Measurements from ENCODE around the gene CCL27. TPM values are rescaled to one million over a fixed set of nuclear protein-coding genes. Genes with fewer than 3 reads are reported as not detected.

The CCL27 gene
- total RNA-seq: under 1 TPM in 1 of 2 experiments, not detected in 1; 0.43 TPM

DNA sequence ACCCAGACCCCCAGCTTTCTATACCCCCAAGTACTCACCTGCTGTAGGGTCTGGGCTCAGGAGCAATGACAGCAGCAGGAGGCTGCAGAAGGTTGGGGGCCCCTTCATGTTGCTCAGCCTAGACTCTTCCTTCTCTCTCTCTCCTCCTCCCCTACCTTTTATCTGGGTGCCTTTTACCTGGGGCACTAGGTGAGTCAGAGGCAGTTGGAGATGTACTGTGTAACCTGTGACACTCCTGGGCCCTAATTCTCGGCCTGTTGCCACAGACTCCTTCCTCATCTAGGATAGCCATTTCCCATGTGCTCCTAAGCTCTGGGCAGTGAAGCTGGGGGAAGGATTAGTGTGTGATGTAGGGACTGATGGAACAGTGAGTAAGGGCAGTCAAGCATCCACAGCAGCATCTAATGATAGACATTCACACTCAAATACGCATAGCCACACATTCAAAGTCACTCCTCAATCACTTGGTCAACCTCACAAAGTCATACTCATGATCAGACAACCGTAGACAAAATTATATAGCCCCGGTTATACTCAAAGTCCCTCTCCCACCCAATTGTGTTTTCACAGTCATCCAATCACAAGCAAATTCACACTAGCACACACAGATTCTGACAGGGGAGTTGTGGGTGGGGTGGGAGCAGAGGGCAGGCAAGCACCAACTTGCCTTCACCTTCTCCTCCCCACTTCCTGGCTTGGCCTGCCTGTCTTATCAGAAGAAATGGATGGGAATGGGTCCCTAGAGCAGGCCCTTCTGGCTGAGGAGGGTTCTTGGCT is at the start of gene CCL27:
Gene CCL27 (minus strand): TSS at position 132 of the 777 bp plus-strand sequence. CDS start 24 bp downstream, at position 108.
- Mint-ChIP-seq H3K27ac (peak within 1 kb of the TSS; percentile 83), H3K4me1 (peaks cover 32% of the 10 kb centered on the region), H3K4me3 (peak within 1 kb of the TSS; percentile 20), H3K36me3 (peaks cover 15% of the 10 kb centered on the region), H3K9me3 (no peaks in the 10 kb centered on the region), H3K27me3 (no peaks in the 10 kb centered on the region)
- POLR2A ChIA-PET: interaction anchor here (1.5 to 3.3 kb wide), 3 partner anchors 11 to 25 kb away, joined by 5 to 47 read pairs (median 6); partner anchors contain the start of genes GALT, IL11RA and SIGMAR1
- DNase-seq (no peak), ATAC-seq (ENCODE audit: low read depth) (no peak)

- H3K27me3 Mint-ChIP-seq: peaks cover 25% of the 10 kb centered on the region
- no peak for DNase-seq
- H3K36me3 Mint-ChIP-seq: no peaks in the 10 kb centered on the region
- H3K9me3 Mint-ChIP-seq: no peaks in the 10 kb centered on the region
- ATAC-seq (ENCODE audit: low read depth): no peak
- H3K4me3 Mint-ChIP-seq: no peak overlapping the region
- H3K4me1 Mint-ChIP-seq: no peaks in the 10 kb centered on the region
- POLR2A ChIA-PET: no interaction called here
- H3K27ac Mint-ChIP-seq: no peak overlapping the region
Measured at GRCh38 chr9:34712140-34712539, 49.7 kb upstream of the CCL27 start.

- POLR2A ChIA-PET: no interaction called here
- H3K4me3 Mint-ChIP-seq: no peak within 1 kb of the TSS
- H3K27me3 Mint-ChIP-seq: peaks cover 29% of the 10 kb centered on the region
- no peaks in the 10 kb centered on the region for H3K4me1 Mint-ChIP-seq
- H3K9me3 Mint-ChIP-seq: no peaks in the 10 kb centered on the region
- DNase-seq: no peak
- no peak within 1 kb of the TSS for H3K27ac Mint-ChIP-seq
- no peak for ATAC-seq (ENCODE audit: low read depth)
- H3K36me3 Mint-ChIP-seq: no peaks in the 10 kb centered on the region
Measured at GRCh38 chr9:34710023-34710422, 47.6 kb upstream of the CCL27 start, which contains the start of gene CCL21. TSS of gene CCL21 (minus strand) at chr9:34710136. CDS start at chr9:34710066, 70 bp downstream.

- ATAC-seq (ENCODE audit: low read depth) (no peak), DNase-seq (no peak)
- Mint-ChIP-seq H3K4me3 (no peak overlapping the region), H3K4me1 (no peaks in the 10 kb centered on the region), H3K27ac (no peak overlapping the region), H3K27me3 (peaks cover 24% of the 10 kb centered on the region), H3K9me3 (no peaks in the 10 kb centered on the region), H3K36me3 (no peaks in the 10 kb centered on the region)
- POLR2A ChIA-PET: no interaction called here
Measured at GRCh38 chr9:34709196-34709978, 46.9 kb upstream of the CCL27 start.

DNA sequence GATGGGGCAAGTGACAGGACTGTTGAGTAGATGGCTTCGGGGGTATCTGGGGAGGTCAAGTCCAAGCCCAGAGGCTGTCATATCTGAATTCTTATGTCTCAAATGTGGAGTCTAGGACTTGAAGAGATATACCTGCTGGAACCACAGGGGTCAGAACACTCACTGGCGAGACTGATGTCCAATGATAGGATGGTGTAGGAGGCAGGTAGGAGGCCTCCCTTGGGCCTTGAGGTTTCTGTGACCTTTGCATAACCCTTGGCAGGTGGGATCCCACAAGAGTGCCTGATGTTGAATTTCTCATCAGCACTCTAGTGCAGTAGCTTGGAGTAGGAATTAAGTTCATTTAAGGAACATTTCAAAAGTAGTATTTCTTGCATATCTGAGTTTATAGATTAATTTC is 44.7 kb upstream of the CCL27 start:
- Mint-ChIP-seq H3K9me3 (no peaks in the 10 kb centered on the region), H3K27me3 (peaks cover 16% of the 10 kb centered on the region), H3K4me1 (peaks cover under 1% of the 10 kb centered on the region), H3K27ac (no peak overlapping the region), H3K36me3 (no peaks in the 10 kb centered on the region), H3K4me3 (no peak overlapping the region)
- POLR2A ChIA-PET: no interaction called here
- no peak for DNase-seq
- no peak for ATAC-seq (ENCODE audit: low read depth)

GRCh38 chr9:34701769-34702736 is 39.6 kb upstream of the CCL27 start:
- ATAC-seq (ENCODE audit: low read depth) (peak; percentile 70), DNase-seq (peak; percentile 82)
- no peak overlapping the region for H3K27ac Mint-ChIP-seq
- POLR2A ChIA-PET: no interaction called here
- no peaks in the 10 kb centered on the region for H3K9me3 Mint-ChIP-seq
- no peaks in the 10 kb centered on the region for H3K36me3 Mint-ChIP-seq
- peak overlapping the region; percentile 72 for H3K4me3 Mint-ChIP-seq
- peaks cover 8% of the 10 kb centered on the region for H3K4me1 Mint-ChIP-seq
- H3K27me3 Mint-ChIP-seq: peaks cover 22% of the 10 kb centered on the region

DNA sequence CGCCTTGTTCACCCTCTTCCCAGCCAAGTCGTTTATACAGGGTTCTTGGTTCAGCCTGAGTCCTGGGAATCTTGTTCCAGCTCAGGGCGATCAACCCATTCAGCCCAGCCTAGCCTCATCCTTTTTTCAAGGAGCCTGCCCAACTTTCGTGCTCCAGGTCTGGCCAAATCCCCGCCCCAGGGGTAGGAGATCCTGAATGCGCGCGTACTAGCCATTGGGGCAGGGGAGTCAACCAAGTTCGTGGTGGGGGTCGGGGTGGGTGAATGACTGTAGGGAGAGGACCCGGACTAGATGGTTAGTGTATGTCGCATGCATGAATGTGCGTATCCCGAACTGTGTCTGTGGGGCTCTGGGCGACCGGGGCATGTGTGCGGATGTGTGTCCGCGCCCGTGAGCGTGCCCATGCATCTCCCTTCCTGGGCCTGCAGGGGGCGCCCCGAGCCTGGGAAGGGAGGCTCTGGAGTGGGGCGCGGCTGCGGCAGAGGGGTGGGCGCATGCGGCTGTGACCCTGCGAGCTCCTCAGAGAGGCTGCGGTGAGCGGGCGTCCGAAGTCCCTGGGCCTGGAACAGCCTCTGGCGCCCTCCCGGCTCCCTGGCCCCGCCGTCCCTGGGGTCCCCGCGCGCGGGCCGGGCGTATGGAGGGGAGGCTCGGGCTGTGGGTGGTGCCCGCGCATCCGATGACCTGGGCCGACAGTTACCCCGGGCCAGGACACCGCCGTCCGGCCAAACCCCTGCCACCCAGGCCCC is 38.7 kb upstream of the CCL27 start:
- H3K9me3 Mint-ChIP-seq: no peaks in the 10 kb centered on the region
- peak overlapping the region; percentile 27 for H3K4me3 Mint-ChIP-seq
- peaks cover 19% of the 10 kb centered on the region for H3K27me3 Mint-ChIP-seq
- H3K4me1 Mint-ChIP-seq: peaks cover 8% of the 10 kb centered on the region
- peak; percentile 90 for DNase-seq
- peak; percentile 91 for ATAC-seq (ENCODE audit: low read depth)
- no peak overlapping the region for H3K27ac Mint-ChIP-seq
- POLR2A ChIA-PET: interaction anchor here (0.7 kb wide), 1 partner anchor 32 kb away, joined by 4 read pairs; no protein-coding TSS in a partner anchor
- H3K36me3 Mint-ChIP-seq: no peaks in the 10 kb centered on the region

DNA sequence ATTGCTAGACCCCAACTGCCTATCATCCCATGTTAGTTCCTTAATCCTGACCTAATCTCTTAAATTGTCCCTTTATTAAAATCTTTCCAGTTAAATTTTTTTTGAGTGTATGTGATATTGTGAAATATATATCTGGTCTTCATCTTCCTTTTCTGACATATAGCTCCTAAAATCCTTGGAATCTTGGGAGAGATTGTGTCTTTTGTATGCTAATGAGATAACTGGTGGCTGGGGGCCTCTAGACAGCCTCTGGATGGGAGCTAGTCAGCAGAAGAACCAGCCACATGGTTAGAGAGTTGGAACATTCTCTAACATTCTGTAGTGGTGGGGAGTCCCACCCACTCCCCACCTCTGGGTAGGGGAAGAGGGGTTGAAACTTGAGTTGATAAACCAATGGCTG is 32.4 kb upstream of the CCL27 start:
- Mint-ChIP-seq H3K4me1 (no peaks in the 10 kb centered on the region), H3K27me3 (peaks cover 4% of the 10 kb centered on the region), H3K9me3 (no peaks in the 10 kb centered on the region), H3K27ac (no peak overlapping the region), H3K36me3 (no peaks in the 10 kb centered on the region), H3K4me3 (no peak overlapping the region)
- ATAC-seq (ENCODE audit: low read depth) (no peak), DNase-seq (no peak)
- POLR2A ChIA-PET: no interaction called here

DNA sequence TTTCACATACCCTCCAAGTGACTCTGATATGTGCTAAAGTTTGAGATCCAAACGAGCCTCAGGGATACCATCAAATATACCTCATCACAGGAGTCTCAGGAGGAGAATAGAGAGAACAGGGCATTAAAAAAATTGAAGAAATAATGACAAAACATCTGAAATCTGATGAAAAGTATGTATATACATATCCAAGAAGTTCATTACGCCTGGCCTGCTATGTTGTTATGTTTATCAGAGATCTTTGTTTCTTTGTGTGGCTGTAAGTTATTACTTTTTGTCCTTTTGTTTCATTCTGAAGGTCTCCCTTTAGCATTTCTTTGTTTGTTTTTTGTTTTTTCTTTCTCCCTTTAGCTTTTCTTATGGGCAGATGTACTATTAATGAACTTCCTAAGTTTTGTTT is 31.1 kb upstream of the CCL27 start:
- POLR2A ChIA-PET: no interaction called here
- H3K4me1 Mint-ChIP-seq: no peaks in the 10 kb centered on the region
- no peaks in the 10 kb centered on the region for H3K27me3 Mint-ChIP-seq
- no peak overlapping the region for H3K4me3 Mint-ChIP-seq
- DNase-seq: no peak
- no peak for ATAC-seq (ENCODE audit: low read depth)
- H3K27ac Mint-ChIP-seq: no peak overlapping the region
- no peaks in the 10 kb centered on the region for H3K36me3 Mint-ChIP-seq
- no peaks in the 10 kb centered on the region for H3K9me3 Mint-ChIP-seq

GRCh38 chr9:34691936-34692315 is 29.5 kb upstream of the CCL27 start:
- Mint-ChIP-seq H3K9me3 (no peaks in the 10 kb centered on the region), H3K36me3 (no peaks in the 10 kb centered on the region), H3K27me3 (no peaks in the 10 kb centered on the region), H3K4me3 (no peak overlapping the region), H3K27ac (no peak overlapping the region), H3K4me1 (no peaks in the 10 kb centered on the region)
- DNase-seq (no peak), ATAC-seq (ENCODE audit: low read depth) (no peak)
- POLR2A ChIA-PET: no interaction called here

- DNase-seq (no peak), ATAC-seq (ENCODE audit: low read depth) (no peak)
- POLR2A ChIA-PET: no interaction called here
- H3K27ac Mint-ChIP-seq: no peak within 1 kb of the TSS
- no peaks in the 10 kb centered on the region for H3K9me3 Mint-ChIP-seq
- H3K27me3 Mint-ChIP-seq: no peaks in the 10 kb centered on the region
- no peak within 1 kb of the TSS for H3K4me3 Mint-ChIP-seq
- no peaks in the 10 kb centered on the region for H3K36me3 Mint-ChIP-seq
- H3K4me1 Mint-ChIP-seq: no peaks in the 10 kb centered on the region
Measured at GRCh38 chr9:34690983-34691935, 28.8 kb upstream of the CCL27 start, which contains the start of gene CCL19. TSS of gene CCL19 (minus strand) at chr9:34691276. CDS start at chr9:34691139, 137 bp downstream.
